Natural killer cell (primary cell): ENCODE data around the gene ZC3H6. TPM values are rescaled to one million over a fixed set of nuclear protein-coding genes. Genes with fewer than 3 reads are reported as not detected.
"Not testable (repeated sequence)": the region's sequence is repeated elsewhere in the genome, so short reads cannot be mapped to it uniquely, and the experiment has no call there.

ENCODE experiments used
- ATAC-seq, 3 donors: fragments of 150-1000 bp in 2 of 3; fragments of 200-7000 bp in 1 of 3; cut with Tn5 transposase; 1 replicate in 1 of 3; 2 replicates in 2 of 3; pipeline ENCODE4 v1.10.0; 2021; ENCODE audit warnings: mild to moderate bottlenecking in 2 of 3, moderate library complexity in 2 of 3
- DNase-seq, 2 donors: peaks; one replicate each; pipeline versions ENCODE4 v3.0.0 to v3.0.0-alpha.2; 2013 to 2021; ENCODE audit warnings: mixed read lengths in 1 of 2
- H3K27ac ChIP-seq: one replicate; pipeline ENCODE4 v1.5.1; 2013; ENCODE audit warnings: mild to moderate bottlenecking, low read length
- H3K27me3 ChIP-seq: one replicate; pipeline ENCODE4 v1.6.1; 2013; ENCODE audit warnings: low read length; ENCODE audit not compliant: control insufficient read depth, insufficient read depth
- H3K36me3 ChIP-seq: one replicate; pipeline ENCODE4 v1.6.1; 2013; ENCODE audit warnings: low read length; ENCODE audit not compliant: control insufficient read depth, insufficient read depth
- H3K4me1 ChIP-seq: one replicate; pipeline ENCODE4 v1.6.1; 2013; ENCODE audit warnings: low read length; ENCODE audit not compliant: control insufficient read depth, insufficient read depth
- H3K4me3 ChIP-seq: one replicate; pipeline ENCODE4 v1.5.1; 2013; ENCODE audit warnings: low read length
- H3K9me3 ChIP-seq: one replicate; pipeline ENCODE4 v1.6.1; 2013; ENCODE audit warnings: low read length; ENCODE audit not compliant: control insufficient read depth, insufficient read depth
- H3K27ac Mint-ChIP-seq, 2 donors: one replicate each; pipeline ENCODE4 v1.8.0; 2022; ENCODE audit warnings: mild to moderate bottlenecking in 2 of 2, mixed read lengths in 2 of 2, moderate library complexity in 1 of 2
- H3K27me3 Mint-ChIP-seq, 2 donors: one replicate each; pipeline ENCODE4 v1.8.0; 2022; ENCODE audit warnings: low read depth in 2 of 2, mixed read lengths in 2 of 2
- H3K36me3 Mint-ChIP-seq: one replicate; pipeline ENCODE4 v1.8.0; 2022; ENCODE audit warnings: mixed read lengths
- H3K4me1 Mint-ChIP-seq, 2 donors: one replicate each; pipeline ENCODE4 v1.8.0; 2022; ENCODE audit warnings: mixed read lengths in 2 of 2
- H3K4me3 Mint-ChIP-seq: one replicate; pipeline ENCODE4 v1.8.0; 2022; ENCODE audit warnings: mild to moderate bottlenecking, moderate library complexity, mixed read lengths
- H3K9me3 Mint-ChIP-seq, 2 donors: one replicate each; pipeline ENCODE4 v1.8.0; 2022; ENCODE audit warnings: mixed read lengths in 2 of 2
- WGBS: methylation state at CpG from one replicate; pipeline ENCODE4 v1.1.7; 2013; ENCODE audit warnings: missing lambda C conversion rate; ENCODE audit not compliant: insufficient coverage; 5-methylcytosine and 5-hydroxymethylcytosine counted together
- intact Hi-C: fragments of 100-400 bp; cut with micrococcal nuclease; formaldehyde crosslinking; loops from one replicate; pipeline ENCODE4 v1.14.2; 2022
- total RNA-seq, 4 donors: library from RNA; stranded (reverse); fragments of 120-200 nt in 1 of 4; gene quantifications; one replicate each; pipeline versions ENCODE4 v1.2.3 to v1.2.4, GENCODE V29; 2013 to 2022
- TF ChIP-seq, protein P1 (sequence below): fragments of 200-600 bp; IDR thresholded peaks from one replicate; pipeline ENCODE4 v1.8.0; 2022; ENCODE audit warnings: antibody characterized with exemption

The ZC3H6 gene
- total RNA-seq, 3 donors from 2014 or later (not counting 1 experiment from before 2014, with no cell fraction given): 13.1 to 17.3 (median 15.3) TPM

DNA sequence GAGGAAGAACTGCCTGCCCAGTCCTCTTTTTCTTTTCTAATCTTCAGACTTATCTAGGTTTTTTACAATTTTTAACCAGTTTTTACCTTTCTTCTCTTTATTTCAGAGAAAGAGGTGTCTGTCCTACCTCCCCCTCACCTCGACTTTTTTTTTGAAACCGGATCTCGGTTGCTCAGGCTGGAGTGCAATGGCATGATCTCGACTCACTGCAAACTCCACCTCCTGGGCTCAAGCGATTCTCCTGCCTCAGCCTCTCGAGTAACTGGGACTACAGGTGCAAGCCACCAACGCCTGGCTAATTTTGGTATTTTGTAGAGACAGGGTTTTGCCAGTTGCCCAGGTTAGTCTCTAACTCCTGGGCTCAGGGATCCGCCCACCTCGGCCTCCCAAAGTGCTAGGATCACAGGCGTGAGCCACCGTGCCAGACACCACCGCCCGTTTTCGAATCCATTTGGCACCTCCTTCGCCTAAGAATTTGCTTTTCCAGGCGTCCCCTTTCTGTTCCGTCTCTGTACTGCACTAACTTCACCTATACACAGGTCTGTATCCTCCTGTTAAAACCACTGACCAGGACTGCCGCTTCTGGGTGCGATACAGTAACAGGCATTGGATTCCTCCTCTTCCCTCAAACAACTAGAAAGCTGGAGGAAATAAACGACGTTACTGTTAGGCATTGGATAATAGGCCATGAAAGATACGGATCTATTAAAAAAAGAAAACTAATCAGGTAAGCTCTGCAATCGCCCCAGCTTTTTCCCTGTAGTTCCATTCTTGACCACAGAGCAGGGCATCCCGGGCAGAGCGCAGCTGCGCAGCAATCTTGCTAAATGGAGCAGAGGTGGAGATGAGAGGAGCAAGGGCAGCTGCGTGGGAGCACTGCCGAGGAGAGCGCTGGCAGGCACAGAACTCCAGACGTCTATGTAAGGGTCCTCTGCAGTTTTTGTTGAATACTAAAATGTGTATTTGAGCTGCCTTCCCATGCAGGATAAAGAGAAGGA, 69.9 kb downstream of the ZC3H6 start:
- no peak overlapping the region for H3K27ac ChIP-seq
- peaks cover 5 to 15% of the 10 kb centered on the region in 2 donors for H3K27me3 Mint-ChIP-seq
- no peak overlapping the region for H3K4me3 ChIP-seq
- H3K27ac Mint-ChIP-seq: peak overlapping the region in 1 of 2 donors; percentile 46
- no peak for ATAC-seq
- TF ChIP-seq, protein P1, sequence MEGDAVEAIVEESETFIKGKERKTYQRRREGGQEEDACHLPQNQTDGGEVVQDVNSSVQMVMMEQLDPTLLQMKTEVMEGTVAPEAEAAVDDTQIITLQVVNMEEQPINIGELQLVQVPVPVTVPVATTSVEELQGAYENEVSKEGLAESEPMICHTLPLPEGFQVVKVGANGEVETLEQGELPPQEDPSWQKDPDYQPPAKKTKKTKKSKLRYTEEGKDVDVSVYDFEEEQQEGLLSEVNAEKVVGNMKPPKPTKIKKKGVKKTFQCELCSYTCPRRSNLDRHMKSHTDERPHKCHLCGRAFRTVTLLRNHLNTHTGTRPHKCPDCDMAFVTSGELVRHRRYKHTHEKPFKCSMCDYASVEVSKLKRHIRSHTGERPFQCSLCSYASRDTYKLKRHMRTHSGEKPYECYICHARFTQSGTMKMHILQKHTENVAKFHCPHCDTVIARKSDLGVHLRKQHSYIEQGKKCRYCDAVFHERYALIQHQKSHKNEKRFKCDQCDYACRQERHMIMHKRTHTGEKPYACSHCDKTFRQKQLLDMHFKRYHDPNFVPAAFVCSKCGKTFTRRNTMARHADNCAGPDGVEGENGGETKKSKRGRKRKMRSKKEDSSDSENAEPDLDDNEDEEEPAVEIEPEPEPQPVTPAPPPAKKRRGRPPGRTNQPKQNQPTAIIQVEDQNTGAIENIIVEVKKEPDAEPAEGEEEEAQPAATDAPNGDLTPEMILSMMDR: no peak
- no peak for DNase-seq
- peaks cover 0 to 4% of the 10 kb centered on the region in 2 donors for H3K4me1 Mint-ChIP-seq
- WGBS: 96% methylated on average over 30 of the region's 30 CpGs
- H3K36me3 ChIP-seq: no peaks in the 10 kb centered on the region
- no peaks in the 10 kb centered on the region for H3K4me1 ChIP-seq
- no peak overlapping the region for H3K4me3 Mint-ChIP-seq
- H3K27me3 ChIP-seq: no peaks in the 10 kb centered on the region
- intact Hi-C loops: no loop called here
- peaks cover 0 to 2% of the 10 kb centered on the region in 2 donors for H3K9me3 Mint-ChIP-seq
- H3K36me3 Mint-ChIP-seq: no peaks in the 10 kb centered on the region
- no peaks in the 10 kb centered on the region for H3K9me3 ChIP-seq

DNA sequence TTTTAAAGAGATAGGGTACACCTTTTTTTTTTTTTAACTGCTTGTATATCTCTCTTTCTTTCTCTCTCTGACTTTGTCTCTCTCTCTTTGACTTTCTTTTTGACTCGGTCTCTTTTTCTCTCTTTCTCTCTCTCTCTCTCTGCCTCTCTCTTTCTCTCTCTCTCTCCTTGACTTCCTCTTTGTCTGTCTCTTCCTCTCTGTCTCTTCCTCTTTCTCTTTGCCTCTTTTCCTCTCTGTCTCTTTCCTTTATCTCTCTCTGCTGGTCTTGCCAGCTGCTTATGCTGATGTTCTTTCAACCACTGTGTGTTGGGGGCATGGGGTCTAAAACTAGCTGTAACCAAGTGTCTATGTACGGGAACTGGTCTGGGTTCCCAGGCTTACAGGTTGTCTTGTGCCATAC, 76.9 kb downstream of the ZC3H6 start:
- H3K27me3 ChIP-seq, H3K4me1 ChIP-seq, H3K27me3 Mint-ChIP-seq, DNase-seq, H3K4me3 ChIP-seq, H3K27ac ChIP-seq, ATAC-seq, H3K9me3 ChIP-seq, H3K4me1 Mint-ChIP-seq, H3K9me3 Mint-ChIP-seq, H3K36me3 Mint-ChIP-seq, H3K36me3 ChIP-seq, intact Hi-C loops, H3K4me3 Mint-ChIP-seq, H3K27ac Mint-ChIP-seq: not testable (repeated sequence)
- WGBS: 83% methylated on average over 2 of the region's 2 CpGs

DNA sequence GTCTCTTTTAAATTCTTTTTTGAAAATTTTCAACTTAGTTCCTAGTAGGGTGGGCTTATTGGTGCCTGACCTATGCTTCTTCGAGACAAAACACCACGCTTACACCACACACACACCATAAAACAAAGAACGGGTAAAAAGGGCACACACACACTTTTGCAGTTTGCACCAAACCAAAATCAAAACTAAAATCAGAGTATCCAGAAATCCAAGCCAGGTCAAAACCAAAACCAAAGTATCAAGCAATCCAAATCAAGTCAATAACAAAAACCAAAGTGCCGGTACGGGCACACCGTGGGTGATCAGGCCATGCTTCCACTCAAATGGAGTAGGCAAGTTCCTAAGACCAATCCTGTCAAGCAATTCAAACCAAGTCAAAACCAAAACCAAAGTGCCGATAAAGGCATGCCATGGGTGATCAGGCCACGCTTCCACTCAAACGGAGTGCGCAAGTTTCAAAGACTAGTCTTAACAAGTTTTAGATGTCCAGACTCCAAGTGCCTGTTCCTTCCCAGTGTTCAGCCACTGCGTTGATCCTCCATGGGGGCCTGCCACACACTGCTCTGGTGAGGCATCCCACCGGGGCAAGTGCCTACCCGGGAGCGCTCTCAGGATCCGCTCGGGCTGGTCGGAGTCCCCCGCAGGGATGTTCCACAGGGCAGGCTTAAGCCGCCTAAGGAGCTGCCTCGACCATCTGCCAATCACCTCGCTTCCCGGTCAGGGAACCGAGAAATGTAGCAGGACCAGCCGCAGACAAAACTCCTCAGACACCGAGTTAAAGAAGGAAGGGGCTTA, 77.6 kb downstream of the ZC3H6 start:
- ATAC-seq, H3K9me3 Mint-ChIP-seq, H3K4me1 ChIP-seq, H3K27ac Mint-ChIP-seq, H3K4me3 ChIP-seq, H3K27ac ChIP-seq, H3K36me3 ChIP-seq, DNase-seq, intact Hi-C loops, H3K4me3 Mint-ChIP-seq, H3K4me1 Mint-ChIP-seq, H3K27me3 ChIP-seq, H3K9me3 ChIP-seq, H3K36me3 Mint-ChIP-seq, H3K27me3 Mint-ChIP-seq: not testable (repeated sequence)
- 92% methylated on average over 7 of the region's 25 CpGs for WGBS

DNA sequence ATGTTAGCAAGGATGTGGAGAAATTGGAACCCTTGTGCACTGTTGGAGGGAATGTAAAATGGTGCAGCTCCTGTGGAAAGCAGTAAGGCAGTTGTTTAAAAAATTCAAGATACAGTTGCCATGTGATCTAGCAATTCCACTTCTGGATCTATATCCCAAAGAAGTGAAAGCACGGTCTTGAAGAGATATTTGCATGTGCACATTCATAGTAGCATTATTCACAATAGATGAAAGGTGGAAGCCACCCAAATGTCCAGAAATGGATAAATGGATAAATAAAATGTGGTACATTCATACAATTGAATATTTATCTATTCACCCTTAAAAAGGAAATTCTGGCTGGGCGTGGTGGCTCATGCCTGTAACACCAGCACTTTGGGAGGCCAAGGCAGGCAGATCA, 78.9 kb downstream of the ZC3H6 start:
- H3K27ac Mint-ChIP-seq, H3K27me3 ChIP-seq, H3K27me3 Mint-ChIP-seq, H3K27ac ChIP-seq, H3K36me3 ChIP-seq, H3K36me3 Mint-ChIP-seq, H3K4me1 ChIP-seq, H3K4me3 Mint-ChIP-seq, ATAC-seq, DNase-seq, H3K4me1 Mint-ChIP-seq, H3K9me3 Mint-ChIP-seq, H3K9me3 ChIP-seq, intact Hi-C loops, H3K4me3 ChIP-seq: not testable (repeated sequence)
- 100% methylated on average over 1 of the region's 2 CpGs for WGBS

DNA sequence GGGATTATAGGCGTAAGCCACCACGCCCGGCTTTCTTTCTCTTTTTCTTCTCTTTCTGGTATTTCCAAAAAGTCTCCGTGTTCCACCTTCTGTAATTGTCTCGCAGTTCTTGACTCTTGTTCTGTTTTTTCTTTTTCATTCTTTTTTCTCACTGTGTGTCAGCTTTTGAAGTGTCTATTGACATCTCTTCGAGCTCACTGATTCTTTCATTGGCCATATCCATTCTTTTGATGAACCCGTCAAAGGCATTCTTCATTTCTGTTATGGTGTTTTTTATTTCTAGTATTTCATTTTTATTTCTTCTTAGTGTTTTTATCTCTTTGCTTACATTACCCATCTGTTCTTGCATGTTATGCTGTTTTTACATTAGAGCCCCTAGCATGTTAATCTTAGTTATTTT, 84.7 kb downstream of the ZC3H6 start:
- not testable (repeated sequence) for H3K27ac Mint-ChIP-seq

More for the DNA sequence above, 84.7 kb downstream of the ZC3H6 start:
- ATAC-seq, H3K4me1 ChIP-seq, intact Hi-C loops, H3K27me3 ChIP-seq, H3K9me3 ChIP-seq, H3K36me3 Mint-ChIP-seq, DNase-seq, H3K4me3 ChIP-seq, H3K27ac ChIP-seq, H3K9me3 Mint-ChIP-seq, H3K36me3 ChIP-seq, H3K4me3 Mint-ChIP-seq, H3K4me1 Mint-ChIP-seq, H3K27me3 Mint-ChIP-seq: not testable (repeated sequence)
- WGBS: 92% methylated on average over 6 of the region's 7 CpGs

Other genes starting within 250 kb of the ZC3H6 start
- gene TMEM87B, start 220.3 kb upstream of the ZC3H6 start, total RNA-seq: 10 to 100 TPM in 2 of 3 donors, 1 to 10 TPM in 1; 9.6 to 15.7 (median 13.6) TPM
- under 1 TPM in 2 of 3 donors, not detected in 1; 0.25 to 0.48 TPM for gene FBLN7, start 137.2 kb upstream of the ZC3H6 start, total RNA-seq
- gene ZC3H8, start 20.6 kb upstream of the ZC3H6 start, total RNA-seq: 10 to 100 TPM in 2 of 3 donors, 1 to 10 TPM in 1; 9.3 to 20.3 (median 16.0) TPM
- gene RGPD8, start 158.0 kb downstream of the ZC3H6 start, total RNA-seq: 10 to 100 TPM; 30.7 to 38.5 (median 34.1) TPM
- 10 to 100 TPM; 14.3 to 26.8 (median 26.4) TPM for gene TTL, start 206.6 kb downstream of the ZC3H6 start, total RNA-seq